ENCODE data around the gene MSN.

The MSN gene

DNA sequence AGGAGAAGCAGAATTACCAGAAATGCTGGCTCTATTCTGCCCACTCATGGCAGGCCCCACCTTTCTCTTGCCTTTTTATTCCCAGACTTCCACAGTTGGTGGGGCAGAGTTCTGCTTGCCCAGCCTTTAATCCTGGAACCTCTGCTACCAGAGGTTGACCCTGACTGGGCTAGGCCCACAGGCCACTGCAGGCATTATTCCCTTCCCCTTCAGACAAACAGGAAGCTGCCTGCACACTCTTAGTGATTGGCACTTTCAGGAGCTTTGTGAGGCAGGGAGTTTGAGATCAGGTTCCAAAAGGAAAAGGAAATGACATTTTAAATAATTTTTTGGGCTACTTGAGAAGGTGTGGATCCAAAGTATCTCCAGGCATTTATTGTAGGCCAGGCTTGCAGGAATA is 18.8 kb downstream of the MSN start:
- H3K4me3 ChIP-seq (ENCODE audit: low read depth, low read length), result no peak overlapping the region
- no peaks in the 10 kb centered on the region for H3K36me3 ChIP-seq (ENCODE audit: control insufficient read depth in 2 of 2, insufficient read depth in 1 of 2, low read length in 2 of 2)
- CTCF ChIA-PET, result interaction anchor here (0.6 kb wide), 1 partner anchor 300 kb away, joined by 4 read pairs; no protein-coding TSS in a partner anchor
- TF ChIP-seq AEBP2 (tag by site-specific recombination; IDR thresholded peaks at IDR 0.05; ENCODE audit: borderline replicate concordance) (no peak), ZNF747 (tag by site-specific recombination; IDR thresholded peaks at IDR 0.05) (no peak), ZNF626 (tag by site-specific recombination; IDR thresholded peaks at IDR 0.05) (no peak), SCRT1 (tag by site-specific recombination; IDR thresholded peaks at IDR 0.05; ENCODE audit: borderline replicate concordance) (no peak), ZNF132 (tag by site-specific recombination; IDR thresholded peaks at IDR 0.05; ENCODE audit: borderline replicate concordance) (no peak), KLF9 (tag by site-specific recombination; IDR thresholded peaks at IDR 0.05; ENCODE audit: low read depth) (no peak), ZNF837 (tag by site-specific recombination; IDR thresholded peaks at IDR 0.05) (no peak), ZNF777 (tag by site-specific recombination; IDR thresholded peaks at IDR 0.05; ENCODE audit: borderline replicate concordance) (no peak), ZSCAN4 (tag by site-specific recombination; IDR thresholded peaks at IDR 0.05) (no peak), ZNF510 (tag by site-specific recombination; IDR thresholded peaks at IDR 0.05; ENCODE audit: insufficient replicate concordance) (no peak), IKZF3 (tag by site-specific recombination; IDR thresholded peaks at IDR 0.05) (no peak), ZNF792 (tag by site-specific recombination; IDR thresholded peaks at IDR 0.05) (no peak), HOXC10 (CRISPR knock-in tag; IDR thresholded peaks at IDR 0.05) (no peak), EGR2 (tag by site-specific recombination; IDR thresholded peaks at IDR 0.05; ENCODE audit: low read depth) (no peak), ZNF214 (tag by site-specific recombination; IDR thresholded peaks at IDR 0.05; ENCODE audit: borderline replicate concordance) (no peak), ZNF560 (tag by site-specific recombination; IDR thresholded peaks at IDR 0.05; ENCODE audit: borderline replicate concordance) (no peak)
- TF ChIP-seq, protein P1, sequence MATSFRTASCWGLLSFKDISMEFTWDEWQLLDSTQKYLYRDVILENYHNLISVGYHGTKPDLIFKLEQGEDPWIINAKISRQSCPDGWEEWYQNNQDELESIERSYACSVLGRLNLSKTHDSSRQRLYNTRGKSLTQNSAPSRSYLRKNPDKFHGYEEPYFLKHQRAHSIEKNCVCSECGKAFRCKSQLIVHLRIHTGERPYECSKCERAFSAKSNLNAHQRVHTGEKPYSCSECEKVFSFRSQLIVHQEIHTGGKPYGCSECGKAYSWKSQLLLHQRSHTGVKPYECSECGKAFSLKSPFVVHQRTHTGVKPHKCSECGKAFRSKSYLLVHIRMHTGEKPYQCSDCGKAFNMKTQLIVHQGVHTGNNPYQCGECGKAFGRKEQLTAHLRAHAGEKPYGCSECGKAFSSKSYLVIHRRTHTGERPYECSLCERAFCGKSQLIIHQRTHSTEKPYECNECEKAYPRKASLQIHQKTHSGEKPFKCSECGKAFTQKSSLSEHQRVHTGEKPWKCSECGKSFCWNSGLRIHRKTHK (tag by site-specific recombination; IDR thresholded peaks at IDR 0.05), result no peak
- H3K9me3 ChIP-seq (ENCODE audit: control insufficient read depth, insufficient read depth, low read depth, low read length), result no peaks in the 10 kb centered on the region
- no peaks in the 10 kb centered on the region for H3K4me1 ChIP-seq (ENCODE audit: control insufficient read depth, insufficient read depth, low read length)
- POLR2A ChIA-PET, result interaction anchor here (1.1 kb wide), 1 partner anchor 10 kb away, joined by 4 read pairs; no protein-coding TSS in a partner anchor
- H3K27ac ChIP-seq (ENCODE audit: extremely low read depth, low read depth, low read length), result no peak overlapping the region

- ChIA-PET CTCF (no interaction called here), POLR2A (no interaction called here)
- no peak overlapping the region for H3K27ac ChIP-seq (ENCODE audit: extremely low read depth, low read depth, low read length)
Measured at GRCh38 chrX:65687367-65687766, 19.9 kb downstream of the MSN start.

More at GRCh38 chrX:65687367-65687766, 19.9 kb downstream of the MSN start:
- TF ChIP-seq ZNF629 (tag by site-specific recombination; IDR thresholded peaks at IDR 0.05) (no peak), ZSCAN23 (tag by site-specific recombination; IDR thresholded peaks at IDR 0.05) (no peak), ZBTB21 (tag by site-specific recombination; IDR thresholded peaks at IDR 0.05) (no peak)
- TF ChIP-seq, protein P2, sequence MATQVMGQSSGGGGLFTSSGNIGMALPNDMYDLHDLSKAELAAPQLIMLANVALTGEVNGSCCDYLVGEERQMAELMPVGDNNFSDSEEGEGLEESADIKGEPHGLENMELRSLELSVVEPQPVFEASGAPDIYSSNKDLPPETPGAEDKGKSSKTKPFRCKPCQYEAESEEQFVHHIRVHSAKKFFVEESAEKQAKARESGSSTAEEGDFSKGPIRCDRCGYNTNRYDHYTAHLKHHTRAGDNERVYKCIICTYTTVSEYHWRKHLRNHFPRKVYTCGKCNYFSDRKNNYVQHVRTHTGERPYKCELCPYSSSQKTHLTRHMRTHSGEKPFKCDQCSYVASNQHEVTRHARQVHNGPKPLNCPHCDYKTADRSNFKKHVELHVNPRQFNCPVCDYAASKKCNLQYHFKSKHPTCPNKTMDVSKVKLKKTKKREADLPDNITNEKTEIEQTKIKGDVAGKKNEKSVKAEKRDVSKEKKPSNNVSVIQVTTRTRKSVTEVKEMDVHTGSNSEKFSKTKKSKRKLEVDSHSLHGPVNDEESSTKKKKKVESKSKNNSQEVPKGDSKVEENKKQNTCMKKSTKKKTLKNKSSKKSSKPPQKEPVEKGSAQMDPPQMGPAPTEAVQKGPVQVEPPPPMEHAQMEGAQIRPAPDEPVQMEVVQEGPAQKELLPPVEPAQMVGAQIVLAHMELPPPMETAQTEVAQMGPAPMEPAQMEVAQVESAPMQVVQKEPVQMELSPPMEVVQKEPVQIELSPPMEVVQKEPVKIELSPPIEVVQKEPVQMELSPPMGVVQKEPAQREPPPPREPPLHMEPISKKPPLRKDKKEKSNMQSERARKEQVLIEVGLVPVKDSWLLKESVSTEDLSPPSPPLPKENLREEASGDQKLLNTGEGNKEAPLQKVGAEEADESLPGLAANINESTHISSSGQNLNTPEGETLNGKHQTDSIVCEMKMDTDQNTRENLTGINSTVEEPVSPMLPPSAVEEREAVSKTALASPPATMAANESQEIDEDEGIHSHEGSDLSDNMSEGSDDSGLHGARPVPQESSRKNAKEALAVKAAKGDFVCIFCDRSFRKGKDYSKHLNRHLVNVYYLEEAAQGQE (tag by site-specific recombination; IDR thresholded peaks at IDR 0.05), result no peak
- Histone ChIP-seq H3K36me3 (ENCODE audit: control insufficient read depth in 2 of 2, insufficient read depth in 1 of 2, low read length in 2 of 2) (no peaks in the 10 kb centered on the region), H3K9me3 (ENCODE audit: control insufficient read depth, insufficient read depth, low read depth, low read length) (no peaks in the 10 kb centered on the region), H3K4me3 (ENCODE audit: low read depth, low read length) (no peak overlapping the region), H3K4me1 (ENCODE audit: control insufficient read depth, insufficient read depth, low read length) (no peaks in the 10 kb centered on the region)
